ENCODE measurements around the gene HSPG2. TPM values are rescaled to one million over a fixed set of nuclear protein-coding genes. Genes with fewer than 3 reads are reported as not detected.
"Not testable (repeated sequence)": the region's sequence is repeated elsewhere in the genome, so short reads cannot be mapped to it uniquely, and the experiment has no call there.

Gene HSPG2
- total and polyA plus RNA-seq, 2 of the 8 experiments (the other 6 are each of a cell fraction or from before 2014, with no cell fraction given), result 17.8 to 111 TPM

DNA sequence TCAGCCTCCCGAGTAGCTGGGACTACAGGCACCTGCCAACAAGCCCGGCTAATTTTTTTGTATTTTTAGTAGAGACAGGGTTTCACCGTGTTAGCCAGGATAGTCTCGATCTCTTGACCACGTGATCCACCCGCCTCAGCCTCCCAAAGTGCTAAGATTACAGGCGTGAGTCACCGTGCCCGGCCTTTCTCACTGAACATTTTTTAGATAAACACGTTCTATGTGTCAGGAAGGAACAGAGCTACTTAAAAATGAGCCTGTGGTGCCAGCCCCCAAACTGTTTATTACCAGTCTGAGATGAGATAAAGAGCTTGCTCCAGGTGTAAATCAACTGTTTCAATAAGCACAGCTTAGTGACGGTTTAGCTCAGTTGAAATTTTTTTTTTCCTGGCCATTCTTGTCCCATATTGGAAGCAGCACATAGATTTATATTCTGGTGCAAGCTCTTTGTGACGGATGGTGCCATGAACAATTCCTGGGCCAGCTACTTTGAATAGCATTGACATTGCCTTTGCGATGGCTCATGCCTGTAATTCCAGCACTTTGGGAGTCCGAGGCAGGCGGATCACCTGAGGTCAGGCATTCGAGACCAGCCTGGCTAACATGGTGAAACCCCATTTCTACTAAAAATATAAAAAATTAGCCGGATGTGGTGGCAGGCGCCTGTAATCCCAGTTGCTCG is 6.0 kb upstream of the HSPG2 start:
- not testable (repeated sequence) for H3K4me2 ChIP-seq (ENCODE audit: insufficient read depth in 1 of 2, low read depth in 2 of 2, low read length in 2 of 2); H4K5ac ChIP-seq (ENCODE audit: insufficient read length, low read depth, low read length); H2BK20ac ChIP-seq (ENCODE audit: low read length); H4K8ac ChIP-seq (ENCODE audit: extremely low read depth, insufficient read depth, low read length); H2BK15ac ChIP-seq (ENCODE audit: low read length); H2AFZ ChIP-seq (ENCODE audit: low read length); H3K18ac ChIP-seq (ENCODE audit: extremely low read depth, low read length); H3K23ac ChIP-seq (ENCODE audit: insufficient read length); FAIRE-seq; H3K56ac ChIP-seq (replicated peaks; ENCODE audit: insufficient read length, low read depth, low read length); H3K27me3 ChIP-seq (replicated peaks in 1 of 4; ENCODE audit: control insufficient read depth in 3 of 4, extremely low read depth in 1 of 4, insufficient read depth in 3 of 4, low read length in 3 of 4); H3K27ac ChIP-seq (ENCODE audit: low read depth, low read length); DNase-seq (ENCODE audit: low read depth in 1 of 2, low spot score in 2 of 2); H3K36me3 ChIP-seq (ENCODE audit: control insufficient read depth in 2 of 4, insufficient read depth in 4 of 4, low read length in 3 of 4); H3K23me2 ChIP-seq (ENCODE audit: low read depth, low read length); H3K4me3 ChIP-seq (ENCODE audit: extremely low read depth in 1 of 4, insufficient read depth in 2 of 4, low read depth in 3 of 4, low read length in 4 of 4); H3K9me3 ChIP-seq (ENCODE audit: insufficient read depth in 2 of 2, low read depth in 1 of 2, low read length in 1 of 2); H2BK120ac ChIP-seq (replicated peaks; ENCODE audit: low read depth, low read length); H3K4ac ChIP-seq (replicated peaks; ENCODE audit: insufficient read length, low read depth, low read length); H4K91ac ChIP-seq (replicated peaks; ENCODE audit: insufficient read length, low read length); H2AK5ac ChIP-seq (ENCODE audit: low read depth, low read length); H3K9ac ChIP-seq (replicated peaks in 1 of 4; ENCODE audit: extremely low read depth in 1 of 4, low read depth in 3 of 4, low read length in 3 of 4); H3K79me1 ChIP-seq (ENCODE audit: low read depth, low read length); H3K14ac ChIP-seq (ENCODE audit: insufficient read length); H4K20me1 ChIP-seq (replicated peaks in 1 of 2; ENCODE audit: control insufficient read depth in 1 of 2, insufficient read depth in 2 of 2, low read length in 2 of 2); H3K79me2 ChIP-seq (ENCODE audit: control insufficient read depth in 1 of 2, insufficient read depth in 2 of 2, low read length in 2 of 2)
- Histone ChIP-seq H2BK12ac (ENCODE audit: low read depth, low read length) (0 out of 2 replicates have a peak overlapping the region, but pooled peaks have one; percentile 84), H3K4me1 (replicated peaks in 1 of 4; ENCODE audit: control insufficient read depth in 3 of 4, insufficient read depth in 4 of 4, low read length in 3 of 4) (peaks cover 5 to 22% (median 10%) of the 10 kb centered on the region in 4 experiments), H2BK5ac (ENCODE audit: low read depth, low read length) (0 out of 2 replicates have a peak overlapping the region, but pooled peaks have one; percentile 23)
- ChIA-PET POLR2A (ENCODE audit: partially characterized antibody) (interaction anchor here (0.8 to 4.7 kb wide), 8 partner anchors 10 to 60 kb away, joined by 3 to 36 read pairs (median 10); no protein-coding TSS in a partner anchor), CTCF (ENCODE audit: partially characterized antibody) (interaction anchor here (0.9 to 1.3 kb wide), 6 partner anchors 10 to 129 kb away, joined by 3 to 4 read pairs (median 3); no protein-coding TSS in a partner anchor)
- WGBS, 2 experiments (ENCODE audit: extremely low coverage in 1 of 2, insufficient coverage in 1 of 2, insufficient read length in 1 of 2, insufficient replicate concordance in 2 of 2, low coverage in 1 of 2, low lambda C conversion rate in 2 of 2, missing lambda C conversion rate in 1 of 2), result 89% methylated on average over 19 of the region's 19 CpGs; no CpG with 5 or more reads in 1 of the 2 experiments
